GM18909 (cell line): Measurements from ENCODE around the gene C21orf58.

Experiments used
- ATAC-seq: cut with Tn5 transposase; IDR thresholded peaks from one replicate; pipeline ENCODE4 v1.9.1; 2021; ENCODE audit warnings: mild to moderate bottlenecking; ENCODE audit not compliant: unreplicated experiment, poor library complexity

The C21orf58 gene

DNA sequence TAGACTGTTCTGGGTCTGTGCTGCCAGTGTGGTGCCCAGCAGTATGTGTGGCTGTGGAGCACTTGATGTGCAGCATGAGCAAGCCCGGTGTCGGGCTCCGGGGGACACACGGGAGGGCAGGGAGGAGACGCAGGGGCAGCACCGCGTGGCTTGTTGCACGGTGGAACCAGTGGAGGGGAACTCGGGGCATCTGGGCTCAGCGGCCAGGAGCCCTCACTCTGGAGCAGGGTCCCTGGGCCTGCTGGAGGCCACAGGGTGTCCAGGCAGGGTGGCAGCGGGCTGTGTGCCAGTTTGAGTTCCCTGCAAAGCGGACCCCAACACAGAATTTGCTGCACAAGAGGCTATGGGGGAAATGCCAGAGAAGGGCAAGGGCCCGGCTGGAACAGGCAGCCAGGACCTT is 30.8 kb upstream of the C21orf58 start:
- ATAC-seq: no peak

GRCh38 chr21:46354046-46354445 is 30.4 kb upstream of the C21orf58 start:
- ATAC-seq: no peak

DNA sequence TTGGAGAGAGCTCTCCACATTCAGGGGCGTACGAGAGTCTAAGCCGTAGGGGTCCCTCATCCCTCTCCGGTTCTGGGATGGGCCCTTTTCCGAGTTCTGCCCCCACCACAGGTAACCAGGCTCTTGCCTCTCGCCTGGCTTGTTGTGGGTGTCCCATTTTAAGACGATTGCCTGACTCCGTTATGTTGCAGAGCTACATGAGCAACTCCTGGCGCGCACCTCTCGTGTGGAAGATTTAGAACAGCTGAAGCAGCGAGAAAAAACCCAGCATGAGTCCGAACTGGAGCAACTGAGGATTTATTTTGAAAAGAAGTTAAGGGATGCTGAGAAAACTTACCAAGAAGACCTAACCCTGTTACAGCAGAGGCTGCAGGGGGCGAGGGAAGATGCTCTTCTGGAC is 29.2 kb upstream of the C21orf58 start:
- ATAC-seq: no peak

DNA sequence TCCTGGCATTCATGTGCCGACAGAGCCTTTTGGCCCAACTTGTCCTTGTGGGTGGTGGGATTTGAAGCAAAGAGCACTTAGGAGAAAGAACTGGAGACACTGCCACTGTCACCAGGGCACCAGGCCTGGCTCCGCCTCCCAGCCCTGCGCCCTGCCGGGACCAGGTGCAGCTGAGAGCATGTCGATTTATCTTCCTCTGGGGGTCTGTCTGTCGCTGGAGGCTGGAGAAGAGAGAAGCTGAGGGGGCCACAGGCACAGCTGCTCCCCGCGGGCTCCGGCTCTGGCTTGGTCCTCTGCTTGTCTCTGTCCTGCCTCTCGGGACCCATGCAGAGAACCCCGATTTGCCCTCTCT is 28.5 kb upstream of the C21orf58 start:
- ATAC-seq: no peak

GRCh38 chr21:46351476-46352163 is 27.9 kb upstream of the C21orf58 start:
- no peak for ATAC-seq

- no peak for ATAC-seq
These were observed 27.3 kb upstream of the C21orf58 start for GRCh38 chr21:46350981-46351380.

DNA sequence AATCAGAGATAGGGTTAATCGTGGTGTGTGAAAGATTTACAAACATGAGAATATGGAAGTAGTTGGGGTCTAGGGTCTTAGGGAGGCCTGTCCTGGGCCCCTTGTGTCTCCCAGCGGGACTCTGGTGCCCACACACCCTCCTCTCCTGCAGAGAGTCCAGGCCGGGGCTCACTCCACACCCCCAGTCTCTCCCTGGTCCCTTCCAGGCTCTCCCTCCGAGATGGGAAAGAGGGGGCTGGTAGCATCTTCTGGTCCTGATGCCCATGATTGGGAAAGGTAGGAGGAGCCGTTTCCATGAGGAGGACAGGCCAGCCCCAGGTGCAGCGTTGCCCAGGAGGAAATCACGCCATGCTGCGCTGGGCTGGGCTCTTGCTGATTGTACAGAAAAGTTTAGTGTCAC is 26.9 kb upstream of the C21orf58 start:
- no peak for ATAC-seq

DNA sequence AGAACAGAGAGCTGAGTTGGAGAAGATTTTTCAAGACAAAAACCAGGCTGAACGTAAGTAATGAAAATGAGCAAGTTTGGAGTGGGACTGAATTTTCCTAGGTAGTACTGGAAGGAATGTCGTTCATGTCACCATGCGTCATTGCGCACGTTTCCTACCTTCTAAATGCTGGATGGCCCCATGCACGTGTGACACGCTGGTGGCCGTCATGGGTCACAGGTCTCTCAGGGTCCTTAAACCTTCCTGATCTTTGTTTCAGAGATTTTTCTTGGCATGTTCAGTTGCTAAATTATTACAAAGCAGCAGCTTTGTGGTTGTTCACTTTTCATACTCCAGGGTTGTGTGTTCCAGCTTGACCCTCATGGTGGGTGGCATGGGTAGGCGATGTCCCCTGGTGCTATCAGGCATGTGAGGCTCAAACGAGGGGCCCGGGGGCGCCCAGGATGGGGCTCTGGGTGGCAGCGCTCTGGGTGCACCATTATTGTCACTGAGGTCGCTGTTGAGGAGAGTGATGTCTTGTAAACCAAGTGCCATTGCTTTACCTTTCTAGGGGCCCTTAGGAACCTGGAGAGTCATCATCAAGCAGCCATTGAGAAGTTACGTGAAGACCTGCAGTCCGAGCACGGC is 25.6 kb upstream of the C21orf58 start:
- no peak for ATAC-seq

DNA sequence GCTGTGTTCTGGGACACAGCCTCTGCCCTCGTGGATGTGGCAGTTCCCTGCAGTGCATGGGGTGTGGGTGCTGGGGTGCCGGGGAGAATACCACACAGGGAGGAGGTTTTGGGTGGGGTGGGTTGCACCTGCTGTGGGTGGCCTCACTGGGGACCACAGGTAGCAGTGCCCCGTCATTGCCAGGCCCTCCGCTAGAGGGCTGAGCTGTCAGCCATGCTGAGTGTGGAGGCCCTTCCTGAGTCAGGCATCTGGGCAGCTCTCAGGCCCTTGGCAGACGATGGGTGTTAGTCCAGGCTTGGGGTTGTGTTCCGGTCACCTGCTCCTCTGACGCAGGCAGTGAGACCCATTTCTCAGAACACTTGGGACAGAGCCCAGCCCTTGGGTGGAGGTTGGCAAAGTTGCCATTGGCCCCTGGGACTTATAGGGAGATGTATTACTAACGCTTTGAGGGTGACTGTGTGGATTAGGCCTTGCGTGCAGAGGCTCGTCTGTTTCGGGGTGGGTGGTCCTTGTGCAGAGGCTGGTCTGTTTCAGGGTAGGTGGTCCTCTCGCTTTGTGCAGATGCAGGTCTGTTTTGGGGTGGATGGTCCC is 24.2 kb upstream of the C21orf58 start:
- no peak for ATAC-seq

DNA sequence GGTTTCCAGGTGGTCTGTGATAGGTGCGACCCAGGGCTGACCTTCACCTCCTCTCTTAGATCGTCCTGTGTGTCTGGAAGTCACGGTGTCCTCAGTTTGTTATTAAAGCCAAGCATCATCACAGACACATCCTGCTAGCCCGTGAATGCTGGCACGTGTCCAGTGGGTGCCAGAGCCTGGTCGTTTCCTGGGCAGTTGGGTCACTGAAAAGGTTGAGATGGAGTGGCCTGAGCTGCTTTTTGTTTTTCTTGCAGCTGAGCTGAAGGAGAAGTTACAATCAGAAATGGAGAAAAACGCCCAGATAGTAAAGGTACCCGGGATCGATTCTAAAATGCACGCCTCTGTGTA is 23.5 kb upstream of the C21orf58 start:
- ATAC-seq: no peak

DNA sequence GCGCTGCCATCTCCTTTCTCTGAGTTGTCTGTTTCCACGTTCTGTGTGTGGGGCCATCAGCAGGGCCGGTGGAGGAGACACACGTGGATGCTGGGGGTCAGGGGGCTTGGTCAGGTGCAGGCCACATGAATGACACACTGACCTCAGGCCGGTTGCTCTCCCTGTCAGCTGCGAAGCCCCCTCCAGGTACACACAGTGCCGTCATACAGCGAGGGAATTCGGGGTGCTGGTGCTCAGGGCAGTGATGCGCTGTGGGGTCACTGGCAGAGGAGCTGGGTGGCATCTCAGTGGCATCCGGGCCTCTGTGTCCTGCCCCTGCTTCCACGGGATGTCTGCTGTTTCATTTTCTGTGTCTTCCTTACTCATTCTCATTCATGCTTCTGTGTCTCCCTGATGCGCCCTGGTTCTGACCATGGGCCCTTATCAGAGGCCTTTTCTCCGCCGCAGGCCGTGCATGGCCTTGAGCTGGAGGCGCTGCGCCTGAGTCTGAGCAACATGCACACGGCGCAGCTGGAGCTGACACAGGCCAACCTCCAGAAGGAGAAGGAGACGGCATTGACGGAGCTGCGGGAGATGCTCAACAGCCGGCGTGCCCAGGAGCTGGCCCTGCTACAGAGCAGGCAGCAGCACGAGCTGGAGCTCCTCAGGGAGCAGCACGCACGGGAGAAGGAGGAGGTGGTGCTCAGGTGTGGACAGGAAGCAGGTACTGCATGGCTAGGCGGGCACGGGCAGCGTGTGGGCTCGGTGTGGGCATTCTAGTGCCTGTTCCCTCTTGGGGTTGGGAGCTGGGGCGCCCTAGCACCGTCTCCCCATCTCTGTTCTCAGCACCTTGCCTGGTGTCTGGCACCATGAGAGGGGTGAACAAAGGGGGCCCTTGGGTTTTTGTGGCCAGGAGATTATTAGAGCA is 22.9 kb upstream of the C21orf58 start:
- ATAC-seq: no peak

GRCh38 chr21:46345861-46346260 is 22.2 kb upstream of the C21orf58 start:
- ATAC-seq: no peak

GRCh38 chr21:46344219-46344915 is 20.7 kb upstream of the C21orf58 start:
- ATAC-seq: no peak

- no peak for ATAC-seq
These were observed 17.3 kb upstream of the C21orf58 start for GRCh38 chr21:46340998-46341397.

- no peak for ATAC-seq
These were observed 12.9 kb upstream of the C21orf58 start for GRCh38 chr21:46336603-46337002.

DNA sequence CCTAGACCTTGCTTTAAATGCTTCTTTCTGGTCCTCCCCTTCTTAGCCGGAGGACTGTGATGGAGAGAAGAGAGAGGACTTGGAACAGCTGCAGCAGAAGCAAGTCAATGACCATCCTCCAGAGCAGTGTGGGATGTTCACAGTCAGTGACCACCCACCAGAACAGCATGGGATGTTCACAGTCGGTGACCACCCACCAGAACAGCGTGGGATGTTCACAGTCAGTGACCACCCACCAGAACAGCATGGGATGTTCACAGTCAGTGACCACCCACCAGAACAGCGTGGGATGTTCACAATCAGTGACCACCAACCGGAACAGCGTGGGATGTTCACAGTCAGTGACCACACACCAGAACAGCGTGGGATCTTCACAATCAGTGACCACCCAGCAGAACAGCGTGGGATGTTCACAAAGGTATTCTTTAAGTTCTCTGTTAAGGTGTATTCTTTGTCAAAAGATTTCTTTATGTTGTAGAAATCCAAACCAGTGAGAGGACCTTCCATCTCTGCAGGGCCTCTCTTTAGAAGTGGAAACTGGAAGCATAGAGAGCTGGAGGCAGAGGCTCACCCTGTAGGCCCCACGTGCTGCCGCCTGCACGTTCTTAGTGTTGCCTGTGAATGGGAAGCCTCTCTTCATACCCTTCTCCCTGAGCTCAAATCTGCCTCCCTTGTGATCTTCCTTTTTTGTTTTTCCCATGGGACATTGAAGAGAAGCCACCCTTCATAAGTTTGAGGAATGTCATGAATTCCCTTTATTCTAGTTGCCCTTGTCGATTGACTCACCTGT is 10.9 kb upstream of the C21orf58 start:
- ATAC-seq: no peak

DNA sequence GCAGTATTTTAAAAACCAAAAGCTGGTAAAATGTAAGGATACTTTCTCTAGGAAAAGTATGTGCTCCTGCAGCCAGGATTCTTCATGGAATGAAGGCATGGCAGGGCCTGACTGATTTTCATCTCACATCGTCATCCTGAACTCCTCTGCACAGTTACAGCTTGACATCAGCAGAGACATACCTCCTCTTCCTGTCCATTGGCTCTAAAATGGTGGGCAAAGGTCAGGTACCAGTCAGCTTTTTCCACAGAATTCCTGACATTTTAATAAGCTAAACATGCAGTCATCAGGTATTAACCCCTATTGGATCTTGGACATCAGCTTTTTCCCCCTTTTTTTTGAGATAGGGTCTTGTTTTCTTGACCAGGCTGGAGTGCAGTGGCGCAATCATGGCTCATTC is 6.1 kb upstream of the C21orf58 start:
- ATAC-seq: no peak

DNA sequence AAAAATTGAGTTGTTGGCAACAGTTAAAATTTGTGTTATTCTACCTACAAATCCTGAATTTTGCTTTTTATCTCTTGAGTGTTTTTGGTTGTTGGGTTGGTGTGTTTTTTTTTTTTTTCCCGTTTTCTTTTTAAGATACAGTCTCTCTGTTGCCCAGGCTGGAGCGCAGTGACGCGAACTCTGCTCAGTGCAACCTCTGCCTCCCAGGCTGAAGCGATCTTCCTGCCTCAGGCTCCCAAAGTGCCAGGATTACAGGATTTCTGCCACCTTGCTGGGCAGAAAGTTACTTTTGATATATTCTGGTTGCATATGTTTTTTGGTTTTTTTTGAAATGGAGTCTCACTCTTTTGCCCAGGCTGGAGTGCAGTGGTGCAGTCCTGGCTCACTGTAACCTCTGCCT is 4.5 kb upstream of the C21orf58 start:
- no peak for ATAC-seq

DNA sequence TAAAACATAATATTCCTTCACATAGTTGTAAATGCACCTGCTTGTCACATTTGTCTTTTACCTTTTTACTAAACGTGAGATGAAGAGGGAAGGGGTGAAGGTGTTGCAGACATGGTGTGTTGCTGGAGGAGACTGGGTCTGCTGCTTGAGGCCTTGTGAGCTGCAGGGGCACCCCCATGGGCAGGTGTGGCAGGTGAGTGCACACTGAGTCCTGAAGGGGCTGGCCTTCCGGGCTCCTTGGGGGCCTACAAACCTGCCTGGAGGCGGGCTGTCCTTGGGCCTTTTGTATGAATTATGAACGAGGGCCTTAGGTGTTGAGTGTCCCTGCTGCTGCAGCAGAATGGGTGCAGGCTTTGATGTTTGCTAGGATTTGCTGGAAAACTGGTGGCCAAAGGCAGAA is 4.0 kb upstream of the C21orf58 start:
- no peak for ATAC-seq
